ENCODE results near the gene AOPEP. TPM values are rescaled to one million over a fixed set of nuclear protein-coding genes. Genes with fewer than 3 reads are reported as not detected.

Gene AOPEP
- total RNA-seq, 2 donors from 2014 or later = 11.7 to 27.3 TPM

DNA sequence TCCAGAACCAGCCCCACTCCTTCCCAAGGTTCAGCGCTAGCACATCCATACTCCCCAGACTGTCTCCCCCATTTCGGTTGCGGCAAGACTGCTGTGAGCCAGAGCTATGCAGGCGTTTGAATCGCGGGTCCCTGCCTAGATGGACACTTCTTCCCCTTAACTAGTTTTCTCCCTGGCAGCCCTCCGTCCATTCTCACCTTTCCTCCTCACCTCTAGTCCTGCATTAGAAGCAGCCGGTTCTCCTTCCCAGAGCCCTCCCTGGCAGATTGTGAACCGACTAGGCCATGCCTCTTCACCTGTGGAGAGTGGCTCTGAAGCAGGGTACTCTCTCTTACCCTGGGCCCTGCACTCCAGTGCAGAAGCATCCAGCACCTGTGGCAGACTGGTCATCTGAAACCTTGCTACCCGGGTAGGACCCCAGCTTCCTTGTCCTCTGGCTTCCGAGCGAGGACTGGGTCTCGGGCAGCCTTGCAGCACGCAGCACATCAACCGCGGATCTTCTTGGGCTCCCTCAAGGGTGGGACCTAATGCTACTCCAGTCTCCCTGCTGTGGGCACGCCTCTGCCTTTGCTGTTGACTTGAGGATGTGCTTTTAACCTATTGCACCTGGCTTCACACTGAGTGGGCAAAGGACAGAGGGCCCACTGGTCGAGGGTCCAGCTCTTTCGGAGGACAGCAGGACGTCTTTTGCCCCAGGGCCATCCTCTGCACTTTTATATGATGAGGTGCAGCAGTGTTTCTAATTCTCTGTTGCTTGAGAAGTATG, 183.6 kb downstream of the AOPEP start:
- Mint-ChIP-seq H3K27ac (no peak overlapping the region), H3K4me1 (ENCODE audit: low read depth in 2 of 2) (peaks cover 0 to 3% of the 10 kb centered on the region in 2 donors), H3K36me3 (no peaks in the 10 kb centered on the region), H3K9me3 (no peaks in the 10 kb centered on the region), H3K27me3 (no peaks in the 10 kb centered on the region), H3K4me3 (no peak overlapping the region)
- no peak for DNase-seq (ENCODE audit: low spot score)
- no peak for ATAC-seq

DNA sequence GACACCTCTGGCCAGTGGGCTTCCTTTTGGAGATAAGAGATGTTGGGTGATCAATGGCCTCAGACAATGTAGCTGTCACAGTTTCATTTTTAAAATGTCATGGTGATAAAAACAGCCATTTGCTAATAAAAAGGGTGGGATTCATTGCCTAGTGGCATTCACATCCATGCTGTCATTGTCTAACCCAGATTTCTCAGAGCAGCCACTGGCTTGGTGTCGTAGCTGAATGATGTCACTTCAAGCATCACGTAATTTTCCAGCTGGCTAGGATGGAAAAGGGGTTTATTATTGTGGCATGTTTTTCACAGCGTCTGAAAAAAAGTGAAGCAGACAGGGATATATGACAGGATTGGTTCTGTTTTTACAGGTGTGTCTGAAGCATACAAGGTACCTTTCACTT, 184.7 kb downstream of the AOPEP start:
- H3K27ac Mint-ChIP-seq = no peak overlapping the region
- H3K9me3 Mint-ChIP-seq = no peaks in the 10 kb centered on the region
- no peaks in the 10 kb centered on the region for H3K36me3 Mint-ChIP-seq
- ATAC-seq = no peak
- no peak for DNase-seq (ENCODE audit: low spot score)
- H3K4me1 Mint-ChIP-seq (ENCODE audit: low read depth in 2 of 2) = peaks cover 0 to 3% of the 10 kb centered on the region in 2 donors
- no peaks in the 10 kb centered on the region for H3K27me3 Mint-ChIP-seq
- no peak overlapping the region for H3K4me3 Mint-ChIP-seq

DNA sequence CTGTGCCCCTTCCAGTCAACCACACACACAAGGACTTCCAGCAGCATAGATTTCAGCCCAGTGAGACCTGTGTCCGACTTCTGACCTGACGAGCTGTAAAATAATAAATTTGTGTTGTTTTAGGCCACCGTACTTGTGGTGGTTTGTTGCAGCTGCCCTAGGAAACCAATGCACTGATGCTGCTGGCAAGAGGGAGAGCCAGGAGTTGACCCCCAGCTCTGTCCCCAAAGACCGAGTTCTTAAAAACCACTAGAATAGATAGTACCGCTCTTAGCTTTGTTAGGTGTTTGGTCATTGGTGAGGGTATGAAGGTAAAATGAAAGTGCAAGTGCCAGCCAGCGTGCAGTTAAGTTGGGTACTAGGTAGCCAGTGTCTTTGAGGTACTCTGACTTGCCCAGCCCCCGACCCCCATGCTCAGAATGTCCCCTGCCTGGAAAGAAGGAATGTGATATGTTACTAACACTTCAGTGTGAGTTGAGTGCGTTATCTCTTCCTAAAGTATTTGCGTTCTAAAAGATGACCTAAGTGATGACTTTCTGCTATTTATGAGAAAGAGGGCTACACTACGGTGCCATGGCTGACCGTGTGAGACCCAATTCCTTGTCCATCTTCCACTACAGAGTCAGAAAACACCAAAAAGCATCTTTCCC, 185.6 kb downstream of the AOPEP start:
- H3K9me3 Mint-ChIP-seq = no peaks in the 10 kb centered on the region
- no peaks in the 10 kb centered on the region for H3K36me3 Mint-ChIP-seq
- H3K27me3 Mint-ChIP-seq = no peaks in the 10 kb centered on the region
- no peak for ATAC-seq
- no peak overlapping the region for H3K4me3 Mint-ChIP-seq
- peaks cover 0 to 3% of the 10 kb centered on the region in 2 donors for H3K4me1 Mint-ChIP-seq (ENCODE audit: low read depth in 2 of 2)
- DNase-seq (ENCODE audit: low spot score) = no peak
- H3K27ac Mint-ChIP-seq = no peak overlapping the region

DNA sequence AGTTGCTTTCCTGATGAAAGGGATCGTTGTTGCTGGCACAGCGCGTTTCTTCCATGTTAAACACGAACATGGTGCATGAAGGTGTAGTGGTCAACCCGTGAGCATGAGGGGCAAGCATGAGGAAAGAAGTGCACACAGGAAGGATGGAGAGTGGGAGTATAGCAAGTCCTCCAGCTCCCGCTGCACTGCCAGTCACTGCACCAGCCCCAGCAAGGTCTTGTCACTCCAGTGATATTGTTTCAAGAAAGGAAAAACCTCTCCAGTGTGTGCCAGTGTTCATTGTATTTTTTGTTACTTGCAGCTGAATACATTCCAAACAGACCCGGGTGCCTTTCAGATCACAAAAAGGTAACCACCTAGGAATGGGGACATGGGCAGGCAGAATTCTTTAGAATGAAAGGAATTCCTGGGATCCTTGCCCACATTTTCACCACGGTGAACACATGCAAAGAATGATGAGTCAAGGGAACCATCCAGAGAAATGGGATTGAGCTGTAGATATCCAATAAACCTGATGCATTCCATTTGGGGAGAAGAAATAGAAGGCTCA, 186.3 kb downstream of the AOPEP start:
- Mint-ChIP-seq H3K27me3 (no peaks in the 10 kb centered on the region), H3K4me3 (no peak overlapping the region), H3K4me1 (ENCODE audit: low read depth in 2 of 2) (peaks cover 3 to 4% of the 10 kb centered on the region in 2 donors), H3K9me3 (no peaks in the 10 kb centered on the region), H3K36me3 (no peaks in the 10 kb centered on the region), H3K27ac (no peak overlapping the region)
- DNase-seq (ENCODE audit: low spot score) = no peak
- no peak for ATAC-seq

DNA sequence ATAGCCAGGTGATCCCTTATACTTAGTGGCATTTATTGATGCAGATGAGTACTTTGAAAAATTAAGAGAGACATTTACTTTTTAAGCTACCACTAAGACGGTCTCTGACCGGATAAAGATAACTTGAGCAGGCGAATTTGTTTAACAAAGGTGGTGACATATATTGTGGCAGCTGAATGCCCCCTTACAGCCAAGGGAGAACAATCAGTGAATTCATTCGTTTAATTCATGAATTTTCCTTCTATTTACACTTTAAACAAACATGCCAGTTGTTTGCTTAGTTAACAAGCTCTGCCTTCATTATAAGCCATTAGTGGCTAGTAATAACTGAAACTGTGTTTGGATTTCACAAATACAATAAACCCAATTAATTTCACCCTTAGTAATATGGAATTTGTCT, 187.1 kb downstream of the AOPEP start:
- DNase-seq (ENCODE audit: low spot score) = no peak
- Mint-ChIP-seq H3K36me3 (no peaks in the 10 kb centered on the region), H3K9me3 (no peaks in the 10 kb centered on the region), H3K4me1 (ENCODE audit: low read depth in 2 of 2) (peaks cover 0 to 6% of the 10 kb centered on the region in 2 donors), H3K27me3 (no peaks in the 10 kb centered on the region), H3K27ac (no peak overlapping the region), H3K4me3 (no peak overlapping the region)
- no peak for ATAC-seq

DNA sequence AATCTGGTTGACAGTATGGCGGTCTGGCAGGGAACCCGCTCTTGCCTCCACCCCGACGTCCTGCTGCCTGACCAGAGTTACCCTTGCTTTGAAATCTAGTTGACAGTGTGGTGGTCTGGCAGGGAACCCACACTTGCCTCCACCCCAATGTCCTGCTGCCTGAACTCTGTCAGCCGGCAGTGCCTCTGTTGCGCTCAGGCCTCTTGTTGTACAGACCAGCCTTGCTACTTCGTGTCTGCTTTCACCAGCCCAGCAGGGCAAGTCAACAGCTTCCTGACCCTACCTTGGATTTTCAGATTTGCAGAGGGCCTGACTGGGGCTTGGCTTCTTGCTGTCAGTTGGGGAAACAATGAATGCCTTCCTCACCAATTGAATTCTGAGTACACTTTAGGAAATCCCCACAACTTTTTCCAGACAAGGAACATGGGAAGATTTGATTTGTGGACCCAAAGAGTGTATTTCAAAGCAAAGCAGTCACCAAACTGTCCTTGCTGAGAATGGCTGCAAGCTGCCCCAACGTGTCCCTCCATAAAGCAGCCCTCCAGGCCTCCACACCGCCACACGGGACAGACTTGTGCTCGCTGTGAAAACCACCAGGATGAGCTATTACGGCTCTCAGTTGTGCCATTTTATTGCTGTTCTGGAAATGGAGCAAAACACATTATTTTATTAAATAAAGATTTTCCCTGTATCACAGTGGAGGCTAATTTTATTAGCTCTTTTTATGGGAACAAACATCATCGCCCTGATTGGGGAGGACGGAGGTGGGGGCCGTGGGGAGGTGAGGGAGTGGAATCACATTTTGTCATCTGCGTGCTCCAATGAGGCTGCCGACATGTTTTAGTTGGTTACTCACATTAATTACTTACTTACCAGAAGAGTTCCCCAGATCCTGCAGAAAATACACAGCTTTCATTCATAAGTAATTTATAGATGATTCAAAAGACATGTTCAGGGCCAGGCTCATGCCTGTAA, 189.3 kb downstream of the AOPEP start:
- no peak overlapping the region for H3K4me3 Mint-ChIP-seq
- H3K27ac Mint-ChIP-seq = no peak overlapping the region
- H3K27me3 Mint-ChIP-seq = no peaks in the 10 kb centered on the region
- no peak for DNase-seq (ENCODE audit: low spot score)
- H3K36me3 Mint-ChIP-seq = no peaks in the 10 kb centered on the region
- no peak for ATAC-seq
- no peaks in the 10 kb centered on the region for H3K9me3 Mint-ChIP-seq
- H3K4me1 Mint-ChIP-seq (ENCODE audit: low read depth in 2 of 2) = peaks cover 0 to 6% of the 10 kb centered on the region in 2 donors

DNA sequence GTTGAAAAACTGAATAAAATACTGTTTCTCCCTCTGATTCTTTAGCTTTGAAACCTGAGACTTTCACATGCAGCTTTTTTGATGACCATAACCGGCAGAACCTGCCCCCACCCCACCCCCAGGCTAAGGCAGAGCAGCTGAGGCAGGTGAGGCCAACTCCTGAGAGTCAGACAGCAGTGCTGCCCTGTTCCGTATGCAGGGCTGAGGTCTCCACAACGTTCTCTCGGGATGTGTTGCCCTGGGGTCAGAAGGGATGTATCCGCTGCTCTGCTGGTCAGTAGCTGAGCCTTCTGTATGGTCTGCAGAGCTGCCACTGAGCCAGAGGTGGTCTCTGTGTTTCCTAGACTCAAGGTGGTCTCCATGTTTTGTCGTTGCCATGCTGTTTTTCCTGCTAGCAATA, 190.5 kb downstream of the AOPEP start:
- H3K4me1 Mint-ChIP-seq (ENCODE audit: low read depth in 2 of 2) = peaks cover 0 to 6% of the 10 kb centered on the region in 2 donors
- no peaks in the 10 kb centered on the region for H3K27me3 Mint-ChIP-seq
- ATAC-seq = no peak
- no peak for DNase-seq (ENCODE audit: low spot score)
- no peaks in the 10 kb centered on the region for H3K36me3 Mint-ChIP-seq
- H3K9me3 Mint-ChIP-seq = no peaks in the 10 kb centered on the region
- no peak overlapping the region for H3K27ac Mint-ChIP-seq
- no peak overlapping the region for H3K4me3 Mint-ChIP-seq

DNA sequence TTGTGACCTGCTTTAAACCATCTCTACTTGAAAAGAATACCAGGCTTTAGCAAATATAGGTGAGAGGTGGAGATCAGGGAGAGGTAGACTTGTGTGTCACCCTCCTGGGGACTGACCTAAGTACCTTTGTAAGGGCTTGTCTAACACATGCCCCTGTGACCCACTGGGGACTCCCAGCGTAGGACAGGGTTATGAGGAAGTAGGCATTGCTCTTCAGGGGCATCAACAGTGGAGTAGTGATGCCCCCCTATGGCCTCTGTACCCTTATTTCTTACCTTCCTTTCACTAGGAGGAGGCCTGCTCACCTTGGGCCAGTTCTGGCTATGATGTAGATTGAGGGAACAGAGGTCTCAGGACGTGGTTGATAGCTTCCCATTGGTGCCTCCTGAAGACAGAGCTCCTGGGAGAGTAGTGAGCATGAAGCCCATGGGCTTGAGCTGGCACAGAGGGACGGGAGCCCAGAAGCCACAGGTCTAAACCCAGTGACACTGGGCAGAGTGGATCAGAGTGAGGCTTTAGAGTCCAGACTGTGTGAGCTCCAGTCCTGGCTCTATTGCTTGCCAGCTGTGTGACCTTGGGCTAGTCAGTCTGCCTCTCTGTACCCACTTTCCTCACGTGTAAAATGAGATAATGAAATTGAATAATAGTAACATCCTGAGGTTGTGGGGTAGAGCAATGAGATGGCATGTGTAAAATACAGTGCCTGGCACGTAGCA, 191.7 kb downstream of the AOPEP start:
- DNase-seq (ENCODE audit: low spot score) (no peak), ATAC-seq (peak in 1 of 2 donors; percentile 70)
- Mint-ChIP-seq H3K27ac (no peak overlapping the region), H3K4me1 (ENCODE audit: low read depth in 2 of 2) (peaks cover 0 to 6% of the 10 kb centered on the region in 2 donors), H3K4me3 (no peak overlapping the region), H3K9me3 (no peaks in the 10 kb centered on the region), H3K27me3 (no peaks in the 10 kb centered on the region), H3K36me3 (no peaks in the 10 kb centered on the region)

DNA sequence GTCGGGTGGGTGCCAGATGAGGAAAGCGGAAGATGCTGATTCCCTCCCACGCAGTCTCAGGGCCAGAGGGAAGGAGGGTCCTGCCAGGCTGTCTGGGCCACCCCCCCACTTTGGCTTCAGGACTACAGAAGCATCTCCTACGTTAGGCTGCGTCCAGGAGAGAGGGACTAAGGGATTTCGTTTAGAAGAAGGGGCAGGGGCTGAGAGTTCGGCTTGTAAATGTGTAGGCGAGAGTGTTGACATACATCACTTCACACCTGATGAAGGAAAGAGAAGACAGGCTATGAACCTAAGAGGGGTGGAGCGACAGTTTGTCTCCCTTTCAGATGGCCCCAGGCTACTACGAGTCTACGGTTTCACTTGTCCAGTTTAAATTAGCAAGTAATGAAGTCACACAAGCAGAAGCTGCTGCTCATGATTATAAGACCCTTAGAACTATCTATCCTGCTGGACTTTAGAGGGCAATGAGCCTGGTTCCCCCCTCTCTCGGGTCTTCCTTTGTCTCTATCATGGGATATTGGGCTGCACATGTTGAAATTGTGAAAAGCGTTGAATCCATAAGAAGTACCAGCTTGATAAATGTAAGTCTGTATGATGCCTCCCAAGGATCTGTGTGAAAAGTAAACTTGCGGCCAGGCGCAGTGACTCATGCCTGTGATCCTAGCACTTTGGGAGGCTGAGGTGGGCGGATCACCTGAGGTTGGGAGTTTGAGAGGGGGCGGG, 193.0 kb downstream of the AOPEP start:
- H3K9me3 Mint-ChIP-seq = no peaks in the 10 kb centered on the region
- peaks cover 0 to 6% of the 10 kb centered on the region in 2 donors for H3K4me1 Mint-ChIP-seq (ENCODE audit: low read depth in 2 of 2)
- ATAC-seq (no peak), DNase-seq (ENCODE audit: low spot score) (no peak)
- no peaks in the 10 kb centered on the region for H3K27me3 Mint-ChIP-seq
- no peak overlapping the region for H3K4me3 Mint-ChIP-seq
- H3K36me3 Mint-ChIP-seq = no peaks in the 10 kb centered on the region
- H3K27ac Mint-ChIP-seq = no peak overlapping the region

DNA sequence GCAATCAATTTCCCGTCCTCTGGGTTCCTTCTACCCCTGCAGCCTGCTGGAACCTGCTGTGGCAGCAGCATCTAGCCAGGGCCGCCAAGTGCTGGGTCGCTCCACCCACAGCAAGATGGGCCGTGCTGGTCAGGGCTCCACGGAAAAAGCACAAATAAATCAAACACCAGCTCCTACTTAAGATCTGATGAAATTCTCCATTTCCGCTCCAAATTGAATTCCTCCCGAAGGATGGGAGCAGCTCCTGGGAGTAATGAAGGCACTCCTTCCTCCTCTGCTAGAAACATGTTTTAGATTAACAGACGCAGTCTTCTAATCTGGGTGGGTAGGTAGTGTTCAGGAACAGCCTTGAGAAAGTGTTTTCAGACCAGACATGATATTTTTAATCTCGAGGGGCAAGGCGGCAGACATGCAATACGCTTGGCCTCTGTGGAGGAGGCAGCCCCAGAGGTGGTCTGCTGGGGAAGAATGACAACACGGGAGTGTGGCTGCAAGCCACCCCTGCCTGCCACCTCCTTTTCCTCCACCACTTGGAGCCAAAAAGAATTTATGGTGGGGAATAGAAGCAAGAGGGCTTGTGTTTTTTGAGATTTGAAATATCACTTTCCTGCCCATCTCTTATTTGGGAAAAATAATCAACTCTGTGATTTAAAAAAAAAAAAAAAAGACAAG, 194.1 kb downstream of the AOPEP start:
- Mint-ChIP-seq H3K4me1 (ENCODE audit: low read depth in 2 of 2) (peaks cover 0 to 6% of the 10 kb centered on the region in 2 donors), H3K27me3 (no peaks in the 10 kb centered on the region), H3K4me3 (no peak overlapping the region), H3K36me3 (no peaks in the 10 kb centered on the region), H3K27ac (no peak overlapping the region), H3K9me3 (no peaks in the 10 kb centered on the region)
- no peak for ATAC-seq
- no peak for DNase-seq (ENCODE audit: low spot score)

DNA sequence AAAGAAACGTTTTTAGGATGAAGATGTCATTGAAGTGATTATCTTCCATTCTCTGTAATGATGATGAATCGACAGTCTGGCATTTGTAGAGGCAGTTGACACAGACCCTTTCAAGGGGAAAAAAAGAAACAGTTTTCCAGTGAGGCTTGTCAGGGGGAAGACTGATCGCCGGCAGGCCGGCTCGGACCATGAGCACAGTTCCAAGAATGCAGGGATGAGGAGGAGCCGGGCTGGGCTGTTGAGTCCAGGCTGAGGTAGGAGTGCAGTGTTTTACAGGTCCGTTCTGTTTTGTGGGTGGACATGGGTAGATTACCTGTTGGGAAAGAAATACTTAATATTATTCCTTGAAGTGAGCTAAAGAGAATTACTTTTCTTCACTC, 194.6 kb downstream of the AOPEP start:
- Mint-ChIP-seq H3K27ac (no peak overlapping the region), H3K36me3 (no peaks in the 10 kb centered on the region), H3K27me3 (no peaks in the 10 kb centered on the region), H3K4me3 (no peak overlapping the region), H3K4me1 (ENCODE audit: low read depth in 2 of 2) (peaks cover 0 to 6% of the 10 kb centered on the region in 2 donors), H3K9me3 (no peaks in the 10 kb centered on the region)
- ATAC-seq (no peak), DNase-seq (ENCODE audit: low spot score) (no peak)

DNA sequence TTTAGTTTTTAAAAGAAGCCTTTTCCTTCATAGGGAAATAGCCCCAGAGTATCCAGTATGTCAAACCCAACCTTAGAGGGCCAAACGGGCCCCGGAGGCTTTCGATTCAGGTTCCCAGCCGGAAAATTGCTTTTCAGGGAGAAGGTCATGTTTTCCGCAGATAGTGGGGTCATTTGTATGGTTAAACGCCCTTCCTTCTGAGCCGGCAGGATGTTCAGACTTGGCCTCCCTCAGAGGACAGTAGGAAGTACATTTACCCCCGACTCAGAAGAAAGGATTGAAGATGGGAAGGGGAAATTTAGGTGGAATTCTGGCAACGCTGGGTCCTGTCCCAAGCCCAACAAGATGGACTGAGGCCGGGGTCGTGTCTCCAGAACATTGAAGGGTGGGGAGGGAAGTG, 195.2 kb downstream of the AOPEP start:
- Mint-ChIP-seq H3K4me1 (ENCODE audit: low read depth in 2 of 2) (peaks cover 0 to 6% of the 10 kb centered on the region in 2 donors), H3K9me3 (no peaks in the 10 kb centered on the region), H3K36me3 (no peaks in the 10 kb centered on the region), H3K27ac (no peak overlapping the region), H3K27me3 (no peaks in the 10 kb centered on the region), H3K4me3 (no peak overlapping the region)
- DNase-seq (ENCODE audit: low spot score) = no peak
- ATAC-seq = no peak

Data from natural killer cell treated with Interleukin-12 subunit alpha and Interleukin-12 subunit beta and Interleukin-15 and Interleukin-18, amount 100 ng/mL, for 72 hours (primary cell).